ENCODE data around the gene TSPAN4.

GRCh38 chr11:844693-845644 is 2.3 kb downstream of the TSPAN4 start:
- TF ChIP-seq CTCF (IDR thresholded peaks at IDR 0.05) = no peak
- TF ChIP-seq POLR2A (IDR thresholded peaks at IDR 0.05) = no peak

Data from testis (tissue), 2 donors.